ENCODE data around the gene KCTD12. TPM values are rescaled to one million over a fixed set of nuclear protein-coding genes. Genes with fewer than 3 reads are reported as not detected.

Gene KCTD12
- total RNA-seq, 2 experiments from 2014 or later = 0.08 TPM; not detected in 1

DNA sequence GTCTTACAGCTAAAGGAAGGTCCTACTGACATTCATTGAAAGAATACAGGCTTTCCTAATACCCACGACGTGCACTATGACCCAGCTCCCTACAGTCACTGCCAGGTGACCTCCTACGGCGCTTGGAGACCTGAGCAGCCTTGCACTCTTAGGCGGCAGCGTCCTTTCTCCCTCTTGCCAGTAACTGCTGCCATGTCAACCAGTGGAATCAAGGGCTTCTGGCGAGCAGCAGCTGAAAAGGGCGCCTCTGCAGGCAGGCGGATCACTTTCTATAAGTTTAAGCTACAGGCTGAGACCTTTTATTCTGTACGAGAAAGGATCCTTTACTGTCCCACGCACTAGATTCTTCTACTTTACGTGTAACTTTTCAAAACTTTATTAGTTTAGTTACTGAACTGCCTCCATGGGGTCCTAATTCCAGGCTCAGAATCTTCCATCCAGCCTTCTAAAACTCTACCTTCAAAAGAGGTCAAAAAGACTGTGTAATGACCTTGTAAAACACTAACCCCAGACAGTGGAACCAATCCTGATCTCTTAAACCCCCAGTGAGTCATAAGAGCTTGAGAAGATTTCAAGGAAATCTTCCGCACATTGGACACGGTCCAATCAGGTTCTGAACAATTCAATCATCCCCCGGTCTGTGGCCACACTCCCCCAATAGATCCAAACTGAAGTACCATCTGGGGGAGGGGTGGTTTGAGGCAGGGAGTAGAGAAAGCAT lies 1.9 kb downstream of the KCTD12 start:
- POLR2A ChIA-PET = no interaction called here
- intact Hi-C loops (cut with micrococcal nuclease; ENCODE audit: unreplicated experiment) = no loop called here
- H4K20me1 ChIP-seq (ENCODE audit: insufficient read depth, low read length) = no peaks in the 10 kb centered on the region

DNA sequence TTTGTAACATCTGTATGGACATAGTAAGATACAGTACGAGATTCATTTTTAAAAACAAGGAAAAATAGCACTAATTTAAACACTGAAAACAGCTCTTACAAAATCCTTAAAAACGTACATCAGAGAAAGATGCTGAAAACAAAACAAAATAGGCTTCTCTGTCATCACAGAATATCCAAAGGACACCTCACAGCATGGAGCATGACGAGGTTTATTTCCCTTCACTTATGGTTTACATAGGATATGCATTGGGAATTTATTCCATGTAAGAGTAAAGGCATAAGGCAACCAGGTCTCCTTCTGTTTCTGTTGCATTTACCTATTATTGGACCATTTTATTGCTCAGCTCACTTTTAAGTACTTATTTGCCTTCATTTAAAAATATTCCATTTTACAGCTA lies 3.0 kb downstream of the KCTD12 start:
- no peaks in the 10 kb centered on the region for H3K4me1 ChIP-seq (ENCODE audit: insufficient read depth, low read length, poor library complexity, severe bottlenecking)
- H2AFZ ChIP-seq (ENCODE audit: low read length) = no peak overlapping the region
- no peaks in the 10 kb centered on the region for H3K9me2 ChIP-seq (ENCODE audit: insufficient read depth, low read length)
- H3K4me2 ChIP-seq (ENCODE audit: low read length) = no peak overlapping the region
- no peaks in the 10 kb centered on the region for H3K36me3 ChIP-seq (ENCODE audit: insufficient read depth, low read length)
- H3K4me3 ChIP-seq (ENCODE audit: low read depth, low read length, poor library complexity, severe bottlenecking) = no peak overlapping the region
- TF ChIP-seq, protein P1, sequence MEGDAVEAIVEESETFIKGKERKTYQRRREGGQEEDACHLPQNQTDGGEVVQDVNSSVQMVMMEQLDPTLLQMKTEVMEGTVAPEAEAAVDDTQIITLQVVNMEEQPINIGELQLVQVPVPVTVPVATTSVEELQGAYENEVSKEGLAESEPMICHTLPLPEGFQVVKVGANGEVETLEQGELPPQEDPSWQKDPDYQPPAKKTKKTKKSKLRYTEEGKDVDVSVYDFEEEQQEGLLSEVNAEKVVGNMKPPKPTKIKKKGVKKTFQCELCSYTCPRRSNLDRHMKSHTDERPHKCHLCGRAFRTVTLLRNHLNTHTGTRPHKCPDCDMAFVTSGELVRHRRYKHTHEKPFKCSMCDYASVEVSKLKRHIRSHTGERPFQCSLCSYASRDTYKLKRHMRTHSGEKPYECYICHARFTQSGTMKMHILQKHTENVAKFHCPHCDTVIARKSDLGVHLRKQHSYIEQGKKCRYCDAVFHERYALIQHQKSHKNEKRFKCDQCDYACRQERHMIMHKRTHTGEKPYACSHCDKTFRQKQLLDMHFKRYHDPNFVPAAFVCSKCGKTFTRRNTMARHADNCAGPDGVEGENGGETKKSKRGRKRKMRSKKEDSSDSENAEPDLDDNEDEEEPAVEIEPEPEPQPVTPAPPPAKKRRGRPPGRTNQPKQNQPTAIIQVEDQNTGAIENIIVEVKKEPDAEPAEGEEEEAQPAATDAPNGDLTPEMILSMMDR (conservative IDR thresholded peaks at IDR 0.05; ENCODE audit: low read length) = no peak
- TF ChIP-seq EZH2phosphoT487 (IDR thresholded peaks at IDR 0.05; ENCODE audit: borderline replicate concordance, low read depth, low read length) = no peak
- no peaks in the 10 kb centered on the region for H3K9me3 ChIP-seq (ENCODE audit: low read length)
- POLR2A ChIA-PET = interaction anchor here (0.7 kb wide), 1 partner anchor 623 kb away, joined by 3 read pairs; no protein-coding TSS in a partner anchor
- no TSS peak for BruUV-seq (replicated peaks)
- DNase-seq (ENCODE audit: low spot score) = no peak
- CTCF ChIA-PET (ENCODE audit: unreplicated experiment) = no interaction called here
- intact Hi-C loops (cut with micrococcal nuclease; ENCODE audit: unreplicated experiment) = no loop called here
- no peak overlapping the region for H3K27ac ChIP-seq (ENCODE audit: low read depth, low read length, poor library complexity, severe bottlenecking)
- no peaks in the 10 kb centered on the region for H3K79me2 ChIP-seq (ENCODE audit: insufficient read depth, low read depth, low read length)
- H4K20me1 ChIP-seq (ENCODE audit: insufficient read depth, low read length) = no peaks in the 10 kb centered on the region

More for the DNA sequence above, 1.9 kb downstream of the KCTD12 start:
- H3K4me1 ChIP-seq (ENCODE audit: insufficient read depth, low read length, poor library complexity, severe bottlenecking) = no peaks in the 10 kb centered on the region
- no peaks in the 10 kb centered on the region for H3K9me2 ChIP-seq (ENCODE audit: insufficient read depth, low read length)
- no peak overlapping the region for H2AFZ ChIP-seq (ENCODE audit: low read length)
- TF ChIP-seq, protein P1 (conservative IDR thresholded peaks at IDR 0.05; ENCODE audit: low read length) = no peak
- no peak for DNase-seq (ENCODE audit: low spot score)
- H3K27ac ChIP-seq (ENCODE audit: low read depth, low read length, poor library complexity, severe bottlenecking) = no peak overlapping the region
- H3K79me2 ChIP-seq (ENCODE audit: insufficient read depth, low read depth, low read length) = no peaks in the 10 kb centered on the region
- H3K4me2 ChIP-seq (ENCODE audit: low read length) = no peak overlapping the region
- CTCF ChIA-PET (ENCODE audit: unreplicated experiment) = interaction anchor here (1.0 kb wide), 1 partner anchor 18 kb away, joined by 4 read pairs; no protein-coding TSS in a partner anchor
- no peak overlapping the region for H3K4me3 ChIP-seq (ENCODE audit: low read depth, low read length, poor library complexity, severe bottlenecking)
- H3K36me3 ChIP-seq (ENCODE audit: insufficient read depth, low read length) = no peaks in the 10 kb centered on the region
- no TSS peak for BruUV-seq (replicated peaks)
- no peaks in the 10 kb centered on the region for H3K9me3 ChIP-seq (ENCODE audit: low read length)

DNA sequence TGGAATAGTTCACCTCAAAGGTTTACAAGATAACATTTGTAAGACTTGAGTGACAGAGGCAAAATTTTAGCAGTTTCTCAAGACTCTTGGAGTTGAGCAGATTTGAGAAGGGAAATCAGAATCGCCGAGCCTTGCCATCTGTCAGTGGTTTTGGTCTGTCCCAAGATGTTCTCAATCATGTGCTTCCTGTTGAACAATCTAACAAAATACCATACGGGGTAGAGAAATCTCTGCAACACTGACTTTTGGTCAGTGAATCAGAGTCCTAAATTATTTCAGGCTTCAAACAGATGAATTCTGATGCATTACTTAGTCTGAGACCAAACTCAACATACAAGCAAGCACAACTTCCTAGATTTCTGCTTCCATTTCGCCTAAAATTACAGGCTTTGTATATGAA lies 3.8 kb downstream of the KCTD12 start:
- ChIA-PET POLR2A (no interaction called here), CTCF (ENCODE audit: unreplicated experiment) (no interaction called here)
- DNase-seq (ENCODE audit: low spot score) = no peak
- Histone ChIP-seq H3K36me3 (ENCODE audit: insufficient read depth, low read length) (no peaks in the 10 kb centered on the region), H3K27ac (ENCODE audit: low read depth, low read length, poor library complexity, severe bottlenecking) (no peak overlapping the region), H3K9me3 (ENCODE audit: low read length) (no peaks in the 10 kb centered on the region), H3K79me2 (ENCODE audit: insufficient read depth, low read depth, low read length) (no peaks in the 10 kb centered on the region), H2AFZ (ENCODE audit: low read length) (no peak overlapping the region), H3K4me1 (ENCODE audit: insufficient read depth, low read length, poor library complexity, severe bottlenecking) (no peaks in the 10 kb centered on the region), H3K9me2 (ENCODE audit: insufficient read depth, low read length) (no peaks in the 10 kb centered on the region), H3K4me3 (ENCODE audit: low read depth, low read length, poor library complexity, severe bottlenecking) (no peak overlapping the region), H3K4me2 (ENCODE audit: low read length) (no peak overlapping the region), H4K20me1 (ENCODE audit: insufficient read depth, low read length) (no peaks in the 10 kb centered on the region)
- no peak for TF ChIP-seq EZH2phosphoT487 (IDR thresholded peaks at IDR 0.05; ENCODE audit: borderline replicate concordance, low read depth, low read length)
- TF ChIP-seq, protein P1 (conservative IDR thresholded peaks at IDR 0.05; ENCODE audit: low read length) = no peak
- intact Hi-C loops (cut with micrococcal nuclease; ENCODE audit: unreplicated experiment) = no loop called here
- BruUV-seq (replicated peaks) = no TSS peak
